ENCODE results near the gene LCN1. TPM values are rescaled to one million over a fixed set of nuclear protein-coding genes. Genes with fewer than 3 reads are reported as not detected.

Gene LCN1
- total RNA-seq, 1 donor from 2014 or later = not detected

DNA sequence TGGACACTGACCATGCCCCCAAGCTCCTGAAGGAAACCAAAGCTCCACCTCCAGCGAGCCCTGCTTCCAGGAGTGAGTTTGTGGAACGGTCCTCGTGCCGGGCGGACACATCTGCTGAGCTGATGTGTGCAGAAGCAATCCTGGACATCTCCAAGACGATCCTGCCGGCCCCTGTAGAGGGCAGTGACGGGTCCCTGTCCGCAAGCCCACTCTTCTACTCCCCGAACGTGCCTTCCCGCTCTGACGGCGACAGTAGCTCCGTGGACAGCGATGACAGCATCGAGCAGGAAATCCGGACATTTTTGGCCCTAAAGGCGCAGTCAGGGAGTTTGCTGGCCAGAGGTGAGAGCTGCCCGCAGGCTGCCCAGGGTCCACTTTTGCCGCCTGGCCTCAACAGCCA, 35.4 kb upstream of the LCN1 start:
- H3K27ac Mint-ChIP-seq = no peak overlapping the region
- no peaks in the 10 kb centered on the region for H3K27me3 Mint-ChIP-seq
- H3K4me1 Mint-ChIP-seq (ENCODE audit: low read depth) = peaks cover 2% of the 10 kb centered on the region
- H3K9me3 Mint-ChIP-seq (ENCODE audit: low read depth) = no peaks in the 10 kb centered on the region
- peaks cover 6% of the 10 kb centered on the region for H3K36me3 Mint-ChIP-seq (ENCODE audit: insufficient read depth)
- no peak for DNase-seq (ENCODE audit: low spot score, unreplicated experiment)
- TF ChIP-seq, protein P1, sequence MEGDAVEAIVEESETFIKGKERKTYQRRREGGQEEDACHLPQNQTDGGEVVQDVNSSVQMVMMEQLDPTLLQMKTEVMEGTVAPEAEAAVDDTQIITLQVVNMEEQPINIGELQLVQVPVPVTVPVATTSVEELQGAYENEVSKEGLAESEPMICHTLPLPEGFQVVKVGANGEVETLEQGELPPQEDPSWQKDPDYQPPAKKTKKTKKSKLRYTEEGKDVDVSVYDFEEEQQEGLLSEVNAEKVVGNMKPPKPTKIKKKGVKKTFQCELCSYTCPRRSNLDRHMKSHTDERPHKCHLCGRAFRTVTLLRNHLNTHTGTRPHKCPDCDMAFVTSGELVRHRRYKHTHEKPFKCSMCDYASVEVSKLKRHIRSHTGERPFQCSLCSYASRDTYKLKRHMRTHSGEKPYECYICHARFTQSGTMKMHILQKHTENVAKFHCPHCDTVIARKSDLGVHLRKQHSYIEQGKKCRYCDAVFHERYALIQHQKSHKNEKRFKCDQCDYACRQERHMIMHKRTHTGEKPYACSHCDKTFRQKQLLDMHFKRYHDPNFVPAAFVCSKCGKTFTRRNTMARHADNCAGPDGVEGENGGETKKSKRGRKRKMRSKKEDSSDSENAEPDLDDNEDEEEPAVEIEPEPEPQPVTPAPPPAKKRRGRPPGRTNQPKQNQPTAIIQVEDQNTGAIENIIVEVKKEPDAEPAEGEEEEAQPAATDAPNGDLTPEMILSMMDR (IDR thresholded peaks at IDR 0.05; ENCODE audit: unreplicated experiment) = no peak
- H3K4me3 Mint-ChIP-seq (ENCODE audit: low read depth) = no peak overlapping the region

DNA sequence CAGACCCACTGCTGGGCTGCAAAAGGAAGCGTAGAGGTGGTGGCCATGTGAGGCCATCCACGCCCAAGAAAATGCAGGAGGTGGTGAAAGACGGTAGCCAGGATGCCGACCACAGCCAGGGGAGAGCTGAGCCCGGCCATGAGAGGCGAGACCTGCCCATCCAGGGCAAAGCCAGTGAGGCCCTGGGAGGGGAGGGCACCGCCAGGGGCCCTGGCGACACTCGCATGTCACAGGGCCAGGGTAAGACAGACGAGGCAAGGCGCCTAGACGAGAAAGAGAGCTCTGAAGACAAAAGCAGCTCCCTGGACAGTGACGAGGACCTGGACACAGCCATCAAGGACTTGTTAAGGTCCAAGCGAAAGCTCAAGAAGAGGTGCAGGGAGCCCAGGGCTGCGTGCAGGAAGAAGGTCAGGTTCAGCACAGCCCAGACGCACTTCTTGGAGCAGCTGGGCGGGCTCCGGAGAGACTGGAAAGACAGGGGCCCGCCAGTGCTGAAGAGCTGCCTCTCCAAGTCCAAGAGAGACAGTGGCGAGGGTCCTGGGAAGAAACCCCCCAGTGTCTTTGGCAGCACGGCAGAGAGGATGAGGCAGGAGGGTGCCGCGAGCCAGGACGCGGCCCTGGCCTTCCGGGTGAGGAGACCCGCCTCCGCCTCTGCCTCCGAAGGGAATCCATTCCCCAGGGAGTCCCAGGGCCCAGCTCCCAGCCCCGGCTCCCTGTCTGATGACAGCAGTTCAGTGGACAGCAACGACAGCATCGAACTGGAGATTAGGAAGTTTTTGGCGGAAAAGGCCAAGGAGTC, 34.8 kb upstream of the LCN1 start:
- H3K27me3 Mint-ChIP-seq = no peaks in the 10 kb centered on the region
- H3K4me3 Mint-ChIP-seq (ENCODE audit: low read depth) = no peak overlapping the region
- H3K4me1 Mint-ChIP-seq (ENCODE audit: low read depth) = peaks cover 4% of the 10 kb centered on the region
- TF ChIP-seq, protein P1 (IDR thresholded peaks at IDR 0.05; ENCODE audit: unreplicated experiment) = no peak
- no peaks in the 10 kb centered on the region for H3K9me3 Mint-ChIP-seq (ENCODE audit: low read depth)
- no peak overlapping the region for H3K27ac Mint-ChIP-seq
- no peak for DNase-seq (ENCODE audit: low spot score, unreplicated experiment)
- peaks cover 9% of the 10 kb centered on the region for H3K36me3 Mint-ChIP-seq (ENCODE audit: insufficient read depth)

DNA sequence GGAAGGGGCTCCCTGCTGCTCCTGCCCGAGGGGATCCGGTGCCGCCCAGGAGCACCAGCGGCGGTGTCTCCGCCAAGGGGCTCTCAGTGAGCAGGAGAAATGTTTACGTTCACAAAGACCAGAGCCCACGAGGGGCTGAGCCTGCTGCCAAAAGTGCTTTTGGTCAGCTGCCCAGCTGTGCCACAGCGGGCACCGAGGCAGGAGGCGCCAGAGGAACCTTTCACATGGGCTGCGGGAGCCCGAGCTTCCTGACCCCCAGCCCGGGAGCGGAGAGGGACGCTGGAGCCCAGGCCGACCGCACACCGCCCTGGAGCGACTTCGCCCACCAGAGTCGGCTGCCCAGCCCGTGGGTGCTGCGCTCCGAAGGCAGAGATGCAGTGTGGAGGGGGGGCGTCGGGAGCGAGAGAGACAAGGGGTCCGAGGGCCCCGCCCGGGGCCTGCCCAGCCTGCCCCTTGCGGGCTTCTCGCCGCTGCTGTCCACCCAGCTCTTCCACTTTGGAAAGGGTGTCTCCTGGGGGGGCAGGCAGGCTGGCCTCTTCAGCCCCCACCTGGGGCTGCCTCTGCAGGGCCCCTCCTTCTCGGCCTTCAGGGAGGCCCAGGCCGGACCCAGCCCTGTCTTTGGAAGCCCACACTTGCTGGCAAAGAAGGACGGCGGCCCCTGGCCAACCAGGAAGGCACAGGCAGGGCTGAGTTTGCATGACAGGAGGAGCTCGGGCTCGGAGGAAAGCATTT, 33.8 kb upstream of the LCN1 start:
- Mint-ChIP-seq H3K4me3 (ENCODE audit: low read depth) (no peak overlapping the region), H3K27ac (no peak overlapping the region), H3K9me3 (ENCODE audit: low read depth) (no peaks in the 10 kb centered on the region), H3K27me3 (no peaks in the 10 kb centered on the region), H3K36me3 (ENCODE audit: insufficient read depth) (peaks cover 9% of the 10 kb centered on the region), H3K4me1 (ENCODE audit: low read depth) (peaks cover 8% of the 10 kb centered on the region)
- TF ChIP-seq, protein P1 (IDR thresholded peaks at IDR 0.05; ENCODE audit: unreplicated experiment) = no peak
- DNase-seq (ENCODE audit: low spot score, unreplicated experiment) = no peak

DNA sequence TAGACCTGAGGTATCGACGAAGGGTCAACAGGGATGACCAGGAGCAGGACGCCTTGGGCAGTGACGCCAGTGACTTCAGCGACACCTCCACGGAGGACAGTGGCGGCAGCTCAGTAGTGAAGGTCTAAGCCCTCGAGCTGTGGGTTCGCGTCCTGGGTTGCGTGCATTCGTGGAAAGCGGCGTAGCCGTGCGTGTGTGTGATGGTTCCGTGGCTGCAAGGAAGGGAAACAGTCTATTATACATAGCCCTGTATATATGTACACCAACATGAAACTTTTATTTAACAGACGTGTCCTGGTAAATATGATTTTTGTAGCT, 33.3 kb upstream of the LCN1 start:
- Mint-ChIP-seq H3K9me3 (ENCODE audit: low read depth) (no peaks in the 10 kb centered on the region), H3K36me3 (ENCODE audit: insufficient read depth) (peaks cover 9% of the 10 kb centered on the region), H3K27ac (no peak overlapping the region), H3K4me1 (ENCODE audit: low read depth) (peaks cover 8% of the 10 kb centered on the region), H3K4me3 (ENCODE audit: low read depth) (no peak overlapping the region), H3K27me3 (no peaks in the 10 kb centered on the region)
- no peak for DNase-seq (ENCODE audit: low spot score, unreplicated experiment)
- TF ChIP-seq, protein P1 (IDR thresholded peaks at IDR 0.05; ENCODE audit: unreplicated experiment) = no peak

DNA sequence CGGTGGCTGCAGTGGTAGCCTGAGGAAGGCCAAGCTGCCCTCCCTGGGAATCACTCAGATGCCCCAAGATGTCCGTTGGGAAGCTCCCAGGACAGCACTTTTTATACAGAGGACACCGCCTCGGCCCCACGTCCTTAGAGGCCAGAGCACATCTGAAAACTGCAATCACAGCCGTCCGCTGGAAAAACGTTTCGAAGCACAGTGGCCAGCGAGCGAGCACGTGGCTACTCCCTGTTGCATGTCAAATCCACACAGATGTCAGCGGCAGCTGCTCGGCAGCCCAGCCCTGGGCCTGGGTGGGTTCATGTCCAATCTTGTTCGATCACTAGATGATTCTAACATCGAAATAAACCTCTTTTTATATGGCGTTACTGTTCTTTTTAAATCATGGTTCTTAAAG, 32.7 kb upstream of the LCN1 start:
- Mint-ChIP-seq H3K27me3 (no peaks in the 10 kb centered on the region), H3K4me1 (ENCODE audit: low read depth) (peaks cover 8% of the 10 kb centered on the region), H3K36me3 (ENCODE audit: insufficient read depth) (peaks cover 9% of the 10 kb centered on the region), H3K4me3 (ENCODE audit: low read depth) (no peak overlapping the region), H3K9me3 (ENCODE audit: low read depth) (no peaks in the 10 kb centered on the region), H3K27ac (no peak overlapping the region)
- DNase-seq (ENCODE audit: low spot score, unreplicated experiment) = no peak
- TF ChIP-seq, protein P1 (IDR thresholded peaks at IDR 0.05; ENCODE audit: unreplicated experiment) = no peak
